Measurements from ENCODE around the gene KRTAP10-5.
"Not testable (repeated sequence)": the region's sequence is repeated elsewhere in the genome, so short reads cannot be mapped to it uniquely, and the experiment has no call there.

KRTAP10-5 gene

GRCh38 chr21:44580231-44580821, at the start of gene KRTAP10-5:
Gene KRTAP10-5 (minus strand): TSS chr21:44580604. CDS start chr21:44580578, 26 bp downstream.
- DNase-seq = peak; percentile 31 to 65

GRCh38 chr21:44628707-44629391, 48.4 kb upstream of the KRTAP10-5 start:
- DNase-seq = no peak

- DNase-seq = not testable (repeated sequence)
Observed at GRCh38 chr21:44627831-44628233, 47.4 kb upstream of the KRTAP10-5 start.

- DNase-seq = not testable (repeated sequence)
Observed at GRCh38 chr21:44627181-44627822, 46.9 kb upstream of the KRTAP10-5 start.

- no peak for DNase-seq
Observed at GRCh38 chr21:44626673-44627143, 46.3 kb upstream of the KRTAP10-5 start, which contains the start of gene KRTAP10-9. Gene KRTAP10-9 (plus strand): TSS chr21:44627093. CDS start chr21:44627172, 79 bp downstream.

GRCh38 chr21:44626262-44626661, 45.9 kb upstream of the KRTAP10-5 start:
- DNase-seq = no peak

GRCh38 chr21:44625756-44626155, 45.4 kb upstream of the KRTAP10-5 start:
- no peak for DNase-seq

GRCh38 chr21:44623575-44623974, 43.2 kb upstream of the KRTAP10-5 start:
- no peak for DNase-seq

- no peak for DNase-seq
Observed at GRCh38 chr21:44619886-44620285, 39.5 kb upstream of the KRTAP10-5 start.

GRCh38 chr21:44618909-44619308, 38.5 kb upstream of the KRTAP10-5 start:
- DNase-seq = no peak

GRCh38 chr21:44618504-44618903, 38.1 kb upstream of the KRTAP10-5 start:
- no peak for DNase-seq

GRCh38 chr21:44617071-44617501, 36.7 kb upstream of the KRTAP10-5 start:
- peak; percentile 75 to 91 for DNase-seq

GRCh38 chr21:44616591-44616926, 36.2 kb upstream of the KRTAP10-5 start:
- no peak for DNase-seq

GRCh38 chr21:44615911-44616590, 35.6 kb upstream of the KRTAP10-5 start:
- DNase-seq = peak; percentile 74 to 91

GRCh38 chr21:44615466-44615865, 35.1 kb upstream of the KRTAP10-5 start:
- DNase-seq = peak in 1 of 2 experiments; percentile 31

- DNase-seq = no peak
Observed at GRCh38 chr21:44614961-44615391, 34.6 kb upstream of the KRTAP10-5 start.

GRCh38 chr21:44614161-44614631, 33.8 kb upstream of the KRTAP10-5 start:
- no peak for DNase-seq

- DNase-seq = no peak
Observed at GRCh38 chr21:44613386-44614155, 33.2 kb upstream of the KRTAP10-5 start.

GRCh38 chr21:44612669-44613229, 32.3 kb upstream of the KRTAP10-5 start:
- DNase-seq = no peak

- no peak for DNase-seq
Observed at GRCh38 chr21:44612029-44612486, 31.7 kb upstream of the KRTAP10-5 start, which contains the start of gene KRTAP10-8. Gene KRTAP10-8 (plus strand): TSS chr21:44612079. CDS start chr21:44612101, 22 bp downstream.

- DNase-seq = no peak
Observed at GRCh38 chr21:44611551-44611950, 31.1 kb upstream of the KRTAP10-5 start.

All from NCI-H524 (cell line).